Measurements from ENCODE around the gene LGR6. TPM values are rescaled to one million over a fixed set of nuclear protein-coding genes. Genes with fewer than 3 reads are reported as not detected.

Gene LGR6
- total and polyA plus RNA-seq, 7 experiments from 2014 or later = 0.16 to 5.8 (median 0.33) TPM; not detected in 1

DNA sequence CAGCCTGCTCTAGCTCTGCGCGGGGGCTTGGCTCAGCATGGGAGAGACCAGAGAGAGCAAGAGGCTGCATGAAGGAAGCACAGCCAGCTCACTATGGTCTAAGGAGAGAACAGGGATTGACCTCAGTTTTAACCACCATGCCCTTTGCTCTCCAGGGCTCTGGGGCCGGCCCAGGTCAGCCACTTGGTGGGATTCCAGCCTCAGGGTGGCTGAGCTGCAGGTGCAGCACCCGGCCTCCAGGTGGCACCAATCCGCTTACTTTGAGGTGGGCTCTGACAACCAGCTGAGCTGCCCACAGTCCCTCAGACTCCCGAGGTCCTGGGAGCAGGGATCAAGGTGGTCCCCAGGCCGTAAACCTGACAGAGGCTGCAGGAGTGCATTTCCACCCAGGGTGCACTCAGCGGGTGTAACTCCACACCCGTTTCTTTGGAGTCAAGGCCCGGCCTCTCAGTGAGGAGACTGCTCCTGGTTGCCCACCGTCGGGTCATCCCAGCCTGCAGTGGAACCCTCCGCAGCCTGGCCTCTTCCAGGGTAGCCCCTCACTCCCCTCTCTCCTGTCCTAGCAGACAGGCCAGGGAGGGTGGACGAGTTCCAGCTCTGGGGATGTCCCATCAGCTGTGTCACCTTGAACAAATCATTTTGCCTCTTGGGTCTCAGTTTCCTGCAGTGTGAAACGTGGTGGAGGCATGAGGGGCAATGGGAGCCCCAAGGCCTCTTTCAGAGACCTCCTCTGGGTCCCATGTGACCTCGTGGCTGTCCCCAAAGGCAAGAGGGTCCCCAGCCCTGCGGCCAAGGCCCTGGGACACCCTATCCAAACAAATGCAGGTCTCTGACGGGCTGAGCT lies 607 bp upstream of the LGR6 start:
- peaks cover 6 to 8% of the 10 kb centered on the region in 2 donors for H3K4me1 ChIP-seq (ENCODE audit: control insufficient read depth in 2 of 2, insufficient read depth in 2 of 2, low read length in 2 of 2)
- peak in 8 of 9 donors; percentile 18 to 57 (median 40) for DNase-seq
- CTCF ChIA-PET = interaction anchor here (0.6 to 2.8 kb wide), 17 partner anchors 12 to 540 kb away, joined by 3 to 15 read pairs (median 4); partner anchors contain the start of genes PTPN7 and UBE2T
- no peaks in the 10 kb centered on the region for H3K27me3 ChIP-seq (ENCODE audit: control insufficient read depth in 2 of 2, insufficient read depth in 2 of 2, low read length in 2 of 2)
- no peaks in the 10 kb centered on the region for H3K36me3 ChIP-seq (ENCODE audit: control insufficient read depth in 2 of 3, insufficient read depth in 3 of 3, low read length in 3 of 3)
- intact Hi-C loops (cut with micrococcal nuclease) = loop anchor here (1.0 to 2.0 kb wide), 4 partner anchors 44 to 526 kb away; no protein-coding TSS in a partner anchor
- Mint-ChIP-seq H3K27me3 (peaks cover 21 to 42% (median 26%) of the 10 kb centered on the region in 5 donors), H3K27ac (no peak overlapping the region), H3K36me3 (no peaks in the 10 kb centered on the region), H3K9me3 (peaks cover 0 to 3% (median 0%) of the 10 kb centered on the region in 11 donors), H3K4me3 (peak overlapping the region in 3 of 10 donors; percentile 52 to 74 (median 54)), H3K4me1 (peaks cover 1 to 16% (median 7%) of the 10 kb centered on the region in 7 donors)
- no peak overlapping the region for H3K27ac ChIP-seq (ENCODE audit: low read depth, low read length)
- POLR2A ChIA-PET = no interaction called here
- no peak overlapping the region for H3K4me3 ChIP-seq (ENCODE audit: low read length)
- peak; percentile 48 for ATAC-seq
- H3K9me3 ChIP-seq (ENCODE audit: control insufficient read depth in 2 of 3, low read length in 3 of 3) = no peaks in the 10 kb centered on the region

GRCh38 chr1:202194328-202194648 lies 689 bp downstream of the LGR6 start:
- ChIA-PET POLR2A (no interaction called here), CTCF (interaction anchor here (0.7 to 2.8 kb wide), 2 partner anchors 122 to 1633 kb away, joined by 4 to 15 read pairs; no protein-coding TSS in a partner anchor)
- no peaks in the 10 kb centered on the region for H3K36me3 ChIP-seq (ENCODE audit: control insufficient read depth in 2 of 3, insufficient read depth in 3 of 3, low read length in 3 of 3)
- no peak overlapping the region for H3K4me3 Mint-ChIP-seq
- H3K27ac Mint-ChIP-seq = no peak overlapping the region
- peaks cover 0 to 3% (median 0%) of the 10 kb centered on the region in 11 donors for H3K9me3 Mint-ChIP-seq
- no peak for DNase-seq
- intact Hi-C loops (cut with micrococcal nuclease) = no loop called here
- no peaks in the 10 kb centered on the region for H3K27me3 ChIP-seq (ENCODE audit: control insufficient read depth in 2 of 2, insufficient read depth in 2 of 2, low read length in 2 of 2)
- ATAC-seq = no peak
- peaks cover 6 to 29% (median 18%) of the 10 kb centered on the region in 7 donors for H3K4me1 Mint-ChIP-seq
- H3K27me3 Mint-ChIP-seq = peaks cover 21 to 53% (median 26%) of the 10 kb centered on the region in 5 donors
- H3K4me1 ChIP-seq (ENCODE audit: control insufficient read depth in 2 of 2, insufficient read depth in 2 of 2, low read length in 2 of 2) = peaks cover 11 to 19% of the 10 kb centered on the region in 2 donors
- no peak overlapping the region for H3K4me3 ChIP-seq (ENCODE audit: low read length)
- H3K27ac ChIP-seq (ENCODE audit: low read depth, low read length) = no peak overlapping the region
- H3K36me3 Mint-ChIP-seq = no peaks in the 10 kb centered on the region
- H3K9me3 ChIP-seq (ENCODE audit: control insufficient read depth in 2 of 3, low read length in 3 of 3) = no peaks in the 10 kb centered on the region

- H3K36me3 Mint-ChIP-seq = no peaks in the 10 kb centered on the region
- no peak for DNase-seq
- Histone ChIP-seq H3K36me3 (ENCODE audit: control insufficient read depth in 2 of 3, insufficient read depth in 3 of 3, low read length in 3 of 3) (no peaks in the 10 kb centered on the region), H3K27ac (ENCODE audit: low read depth, low read length) (no peak overlapping the region), H3K9me3 (ENCODE audit: control insufficient read depth in 2 of 3, low read length in 3 of 3) (no peaks in the 10 kb centered on the region), H3K4me3 (ENCODE audit: low read length) (no peak overlapping the region), H3K27me3 (ENCODE audit: control insufficient read depth in 2 of 2, insufficient read depth in 2 of 2, low read length in 2 of 2) (no peaks in the 10 kb centered on the region), H3K4me1 (ENCODE audit: control insufficient read depth in 2 of 2, insufficient read depth in 2 of 2, low read length in 2 of 2) (peaks cover 12 to 53% of the 10 kb centered on the region in 2 donors)
- ATAC-seq = peak; percentile 80
- peaks cover 15 to 53% (median 23%) of the 10 kb centered on the region in 5 donors for H3K27me3 Mint-ChIP-seq
- peak overlapping the region in 2 of 10 donors; percentile 0 to 30 for H3K4me3 Mint-ChIP-seq
- H3K9me3 Mint-ChIP-seq = no peaks in the 10 kb centered on the region
- H3K4me1 Mint-ChIP-seq = peaks cover 11 to 61% (median 35%) of the 10 kb centered on the region in 7 donors
- intact Hi-C loops (cut with micrococcal nuclease) = no loop called here
- CTCF ChIA-PET = interaction anchor here (0.9 kb wide), 1 partner anchor 522 kb away, joined by 3 read pairs; no protein-coding TSS in a partner anchor
- H3K27ac Mint-ChIP-seq = peak overlapping the region in 2 of 9 donors; percentile 3 to 22
- POLR2A ChIA-PET = no interaction called here
These were observed 4.2 kb downstream of the LGR6 start for GRCh38 chr1:202197653-202198365.

DNA sequence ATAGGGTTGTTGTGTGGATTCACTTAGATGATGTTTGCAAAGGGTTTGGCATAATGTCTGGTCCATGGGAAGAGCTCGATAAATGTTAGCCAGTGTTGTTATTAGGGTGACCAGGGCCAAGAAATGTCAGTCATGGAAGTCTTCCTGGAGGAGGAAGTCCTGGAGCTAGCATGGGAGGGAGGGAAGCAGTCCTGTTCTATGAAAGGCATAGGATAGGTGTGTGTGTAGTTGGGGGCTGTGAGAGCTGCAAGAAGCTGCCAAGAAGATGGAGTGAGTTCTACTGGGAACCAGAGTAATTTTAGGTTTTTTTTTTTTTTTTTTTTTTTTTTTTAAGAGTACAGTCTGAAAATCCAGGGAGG lies 4.7 kb downstream of the LGR6 start:
- POLR2A ChIA-PET = no interaction called here
- no peak overlapping the region for H3K27ac Mint-ChIP-seq

GRCh38 chr1:202199040-202199889 lies 5.7 kb downstream of the LGR6 start:
- Histone ChIP-seq H3K36me3 (ENCODE audit: control insufficient read depth in 2 of 3, insufficient read depth in 3 of 3, low read length in 3 of 3) (no peaks in the 10 kb centered on the region), H3K27me3 (ENCODE audit: control insufficient read depth in 2 of 2, insufficient read depth in 2 of 2, low read length in 2 of 2) (no peaks in the 10 kb centered on the region), H3K9me3 (ENCODE audit: control insufficient read depth in 2 of 3, low read length in 3 of 3) (no peaks in the 10 kb centered on the region), H3K27ac (ENCODE audit: low read depth, low read length) (no peak overlapping the region), H3K4me3 (ENCODE audit: low read length) (no peak overlapping the region), H3K4me1 (ENCODE audit: control insufficient read depth in 2 of 2, insufficient read depth in 2 of 2, low read length in 2 of 2) (peaks cover 6 to 59% of the 10 kb centered on the region in 2 donors)
- peak overlapping the region in 2 of 9 donors; percentile 25 to 63 for H3K27ac Mint-ChIP-seq
- ATAC-seq (no peak), DNase-seq (no peak)
- ChIA-PET POLR2A (no interaction called here), CTCF (interaction anchor here (1.1 to 2.0 kb wide), 2 partner anchors 15 to 39 kb away, joined by 3 to 5 read pairs; partner anchors contain the start of gene PTPN7)
- H3K9me3 Mint-ChIP-seq = no peaks in the 10 kb centered on the region
- peaks cover 11 to 46% (median 17%) of the 10 kb centered on the region in 5 donors for H3K27me3 Mint-ChIP-seq
- H3K36me3 Mint-ChIP-seq = no peaks in the 10 kb centered on the region
- intact Hi-C loops (cut with micrococcal nuclease) = no loop called here
- H3K4me1 Mint-ChIP-seq = peaks cover 9 to 59% (median 31%) of the 10 kb centered on the region in 7 donors
- H3K4me3 Mint-ChIP-seq = peak overlapping the region in 6 of 10 donors; percentile 0 to 56 (median 28)

More for the DNA sequence above, 4.7 kb downstream of the LGR6 start:
- DNase-seq (no peak), ATAC-seq (no peak)
- Mint-ChIP-seq H3K36me3 (no peaks in the 10 kb centered on the region), H3K9me3 (no peaks in the 10 kb centered on the region), H3K27me3 (peaks cover 15 to 52% (median 22%) of the 10 kb centered on the region in 5 donors), H3K4me1 (peaks cover 11 to 62% (median 35%) of the 10 kb centered on the region in 7 donors), H3K4me3 (peak overlapping the region in 4 of 10 donors; percentile 0 to 30 (median 4))
- H3K27me3 ChIP-seq (ENCODE audit: control insufficient read depth in 2 of 2, insufficient read depth in 2 of 2, low read length in 2 of 2) = no peaks in the 10 kb centered on the region
- CTCF ChIA-PET = no interaction called here
- H3K9me3 ChIP-seq (ENCODE audit: control insufficient read depth in 2 of 3, low read length in 3 of 3) = no peaks in the 10 kb centered on the region
- no peaks in the 10 kb centered on the region for H3K36me3 ChIP-seq (ENCODE audit: control insufficient read depth in 2 of 3, insufficient read depth in 3 of 3, low read length in 3 of 3)
- intact Hi-C loops (cut with micrococcal nuclease) = no loop called here
- no peak overlapping the region for H3K4me3 ChIP-seq (ENCODE audit: low read length)
- H3K4me1 ChIP-seq (ENCODE audit: control insufficient read depth in 2 of 2, insufficient read depth in 2 of 2, low read length in 2 of 2) = peaks cover 7 to 58% of the 10 kb centered on the region in 2 donors
- H3K27ac ChIP-seq (ENCODE audit: low read depth, low read length) = no peak overlapping the region

GRCh38 chr1:202200112-202200548 lies 6.5 kb downstream of the LGR6 start:
- Mint-ChIP-seq H3K4me1 (peaks cover 9 to 59% (median 31%) of the 10 kb centered on the region in 7 donors), H3K36me3 (no peaks in the 10 kb centered on the region), H3K4me3 (peak overlapping the region in 1 of 10 donors; percentile 37), H3K9me3 (no peaks in the 10 kb centered on the region), H3K27ac (no peak overlapping the region), H3K27me3 (peaks cover 7 to 38% (median 10%) of the 10 kb centered on the region in 5 donors)
- H3K4me1 ChIP-seq (ENCODE audit: control insufficient read depth in 2 of 2, insufficient read depth in 2 of 2, low read length in 2 of 2) = peaks cover 6 to 59% of the 10 kb centered on the region in 2 donors
- H3K9me3 ChIP-seq (ENCODE audit: control insufficient read depth in 2 of 3, low read length in 3 of 3) = no peaks in the 10 kb centered on the region
- H3K4me3 ChIP-seq (ENCODE audit: low read length) = no peak overlapping the region
- POLR2A ChIA-PET = no interaction called here
- no peak overlapping the region for H3K27ac ChIP-seq (ENCODE audit: low read depth, low read length)
- ATAC-seq = no peak
- intact Hi-C loops (cut with micrococcal nuclease) = no loop called here
- DNase-seq = no peak
- H3K36me3 ChIP-seq (ENCODE audit: control insufficient read depth in 2 of 3, insufficient read depth in 3 of 3, low read length in 3 of 3) = no peaks in the 10 kb centered on the region
- CTCF ChIA-PET = interaction anchor here (0.6 to 2.0 kb wide), 3 partner anchors 15 to 102 kb away, joined by 3 to 5 read pairs (median 3); partner anchors contain the start of gene PTPN7
- H3K27me3 ChIP-seq (ENCODE audit: control insufficient read depth in 2 of 2, insufficient read depth in 2 of 2, low read length in 2 of 2) = no peaks in the 10 kb centered on the region
